ENCODE measurements around the gene ZNF646.
"Not testable (repeated sequence)": the region's sequence is repeated elsewhere in the genome, so short reads cannot be mapped to it uniquely, and the experiment has no call there.

Gene ZNF646

GRCh38 chr16:31100876-31101641 lies 26.8 kb downstream of the ZNF646 start:
- not testable (repeated sequence) for H3K9ac ChIP-seq (ENCODE audit: low read depth, low read length); H3K4me3 ChIP-seq (ENCODE audit: low read length); H3K27me3 ChIP-seq (ENCODE audit: control insufficient read depth, insufficient read depth, low read length); H3K36me3 ChIP-seq (ENCODE audit: insufficient read depth, low read length); H3K9me3 ChIP-seq (replicated peaks; ENCODE audit: low read length); H3K4me2 ChIP-seq (ENCODE audit: low read length)
- H3K4me1 ChIP-seq (ENCODE audit: control insufficient read depth, insufficient read depth, low read length): peaks cover 13% of the 10 kb centered on the region

GRCh38 chr16:31105677-31106213 lies 31.5 kb downstream of the ZNF646 start:
- peak overlapping the region; percentile 50 for H3K4me3 ChIP-seq (ENCODE audit: low read length)
- no peaks in the 10 kb centered on the region for H3K27me3 ChIP-seq (ENCODE audit: control insufficient read depth, insufficient read depth, low read length)
- peaks cover 29% of the 10 kb centered on the region for H3K4me1 ChIP-seq (ENCODE audit: control insufficient read depth, insufficient read depth, low read length)

GRCh38 chr16:31106509-31107464 lies 32.6 kb downstream of the ZNF646 start:
- no peaks in the 10 kb centered on the region for H3K27me3 ChIP-seq (ENCODE audit: control insufficient read depth, insufficient read depth, low read length)
- H3K4me3 ChIP-seq (ENCODE audit: low read length): no peak overlapping the region
- H3K4me2 ChIP-seq (ENCODE audit: low read length): no peak overlapping the region
- H3K9ac ChIP-seq (ENCODE audit: low read depth, low read length): no peak overlapping the region
- peaks cover 29% of the 10 kb centered on the region for H3K4me1 ChIP-seq (ENCODE audit: control insufficient read depth, insufficient read depth, low read length)
- no peaks in the 10 kb centered on the region for H3K9me3 ChIP-seq (replicated peaks; ENCODE audit: low read length)
- peaks cover 26% of the 10 kb centered on the region for H3K36me3 ChIP-seq (ENCODE audit: insufficient read depth, low read length)

More at GRCh38 chr16:31105677-31106213, 31.5 kb downstream of the ZNF646 start:
- peaks cover 16% of the 10 kb centered on the region for H3K36me3 ChIP-seq (ENCODE audit: insufficient read depth, low read length)
- H3K9ac ChIP-seq (ENCODE audit: low read depth, low read length): peak overlapping the region; percentile 74
- H3K4me2 ChIP-seq (ENCODE audit: low read length): peak overlapping the region; percentile 75
- no peaks in the 10 kb centered on the region for H3K9me3 ChIP-seq (replicated peaks; ENCODE audit: low read length)

- peak overlapping the region; percentile 89 for H3K4me2 ChIP-seq (ENCODE audit: low read length)
- H3K27me3 ChIP-seq (ENCODE audit: control insufficient read depth, insufficient read depth, low read length): no peaks in the 10 kb centered on the region
- H3K9me3 ChIP-seq (replicated peaks; ENCODE audit: low read length): no peaks in the 10 kb centered on the region
- no peak overlapping the region for H3K4me3 ChIP-seq (ENCODE audit: low read length)
- peaks cover 29% of the 10 kb centered on the region for H3K4me1 ChIP-seq (ENCODE audit: control insufficient read depth, insufficient read depth, low read length)
- peaks cover 33% of the 10 kb centered on the region for H3K36me3 ChIP-seq (ENCODE audit: insufficient read depth, low read length)
- no peak overlapping the region for H3K9ac ChIP-seq (ENCODE audit: low read depth, low read length)
Measured at GRCh38 chr16:31107465-31107867, 33.2 kb downstream of the ZNF646 start.

- peak within 1 kb of the TSS; percentile 91 for H3K4me3 ChIP-seq (ENCODE audit: low read length)
Measured at GRCh38 chr16:31108035-31108793, 34.0 kb downstream of the ZNF646 start, which contains the start of gene BCKDK. Gene BCKDK (plus strand): TSS chr16:31108386. CDS start chr16:31109224, 838 bp downstream.

GRCh38 chr16:31108794-31109558 lies 34.8 kb downstream of the ZNF646 start:
- H3K9me3 ChIP-seq (replicated peaks; ENCODE audit: low read length): no peaks in the 10 kb centered on the region
- peak overlapping the region; percentile 95 for H3K9ac ChIP-seq (ENCODE audit: low read depth, low read length)
- H3K36me3 ChIP-seq (ENCODE audit: insufficient read depth, low read length): peaks cover 44% of the 10 kb centered on the region
- no peaks in the 10 kb centered on the region for H3K27me3 ChIP-seq (ENCODE audit: control insufficient read depth, insufficient read depth, low read length)
- peak overlapping the region; percentile 91 for H3K4me3 ChIP-seq (ENCODE audit: low read length)
- peak overlapping the region; percentile 89 for H3K4me2 ChIP-seq (ENCODE audit: low read length)
- H3K4me1 ChIP-seq (ENCODE audit: control insufficient read depth, insufficient read depth, low read length): peaks cover 29% of the 10 kb centered on the region

More at GRCh38 chr16:31108035-31108793, 34.0 kb downstream of the ZNF646 start, which contains the start of gene BCKDK:
- Histone ChIP-seq H3K9me3 (replicated peaks; ENCODE audit: low read length) (no peaks in the 10 kb centered on the region), H3K4me2 (ENCODE audit: low read length) (peak within 1 kb of the TSS; percentile 89), H3K4me1 (ENCODE audit: control insufficient read depth, insufficient read depth, low read length) (peaks cover 29% of the 10 kb centered on the region), H3K36me3 (ENCODE audit: insufficient read depth, low read length) (peaks cover 40% of the 10 kb centered on the region), H3K27me3 (ENCODE audit: control insufficient read depth, insufficient read depth, low read length) (no peaks in the 10 kb centered on the region), H3K9ac (ENCODE audit: low read depth, low read length) (peak within 1 kb of the TSS; percentile 95)

GRCh38 chr16:31109622-31110021 lies 35.4 kb downstream of the ZNF646 start:
- Histone ChIP-seq H3K4me3 (ENCODE audit: low read length) (peak overlapping the region; percentile 91), H3K27me3 (ENCODE audit: control insufficient read depth, insufficient read depth, low read length) (no peaks in the 10 kb centered on the region), H3K9me3 (replicated peaks; ENCODE audit: low read length) (no peaks in the 10 kb centered on the region), H3K4me2 (ENCODE audit: low read length) (peak overlapping the region; percentile 89), H3K36me3 (ENCODE audit: insufficient read depth, low read length) (peaks cover 44% of the 10 kb centered on the region), H3K4me1 (ENCODE audit: control insufficient read depth, insufficient read depth, low read length) (peaks cover 29% of the 10 kb centered on the region), H3K9ac (ENCODE audit: low read depth, low read length) (peak overlapping the region; percentile 30)

- peaks cover 44% of the 10 kb centered on the region for H3K36me3 ChIP-seq (ENCODE audit: insufficient read depth, low read length)
- no peaks in the 10 kb centered on the region for H3K9me3 ChIP-seq (replicated peaks; ENCODE audit: low read length)
- H3K4me3 ChIP-seq (ENCODE audit: low read length): peak overlapping the region; percentile 91
- H3K4me1 ChIP-seq (ENCODE audit: control insufficient read depth, insufficient read depth, low read length): peaks cover 29% of the 10 kb centered on the region
- H3K27me3 ChIP-seq (ENCODE audit: control insufficient read depth, insufficient read depth, low read length): no peaks in the 10 kb centered on the region
- peak overlapping the region; percentile 30 for H3K9ac ChIP-seq (ENCODE audit: low read depth, low read length)
- peak overlapping the region; percentile 89 for H3K4me2 ChIP-seq (ENCODE audit: low read length)
Measured at GRCh38 chr16:31110106-31111034, 36.1 kb downstream of the ZNF646 start.

GRCh38 chr16:31111881-31112466 lies 37.8 kb downstream of the ZNF646 start:
- peaks cover 44% of the 10 kb centered on the region for H3K36me3 ChIP-seq (ENCODE audit: insufficient read depth, low read length)
- H3K4me2 ChIP-seq (ENCODE audit: low read length): no peak overlapping the region
- peaks cover 25% of the 10 kb centered on the region for H3K4me1 ChIP-seq (ENCODE audit: control insufficient read depth, insufficient read depth, low read length)
- no peaks in the 10 kb centered on the region for H3K9me3 ChIP-seq (replicated peaks; ENCODE audit: low read length)
- no peak overlapping the region for H3K9ac ChIP-seq (ENCODE audit: low read depth, low read length)
- no peak overlapping the region for H3K4me3 ChIP-seq (ENCODE audit: low read length)
- H3K27me3 ChIP-seq (ENCODE audit: control insufficient read depth, insufficient read depth, low read length): no peaks in the 10 kb centered on the region
